Measurements from ENCODE around the gene KRT6A.
A peak's percentile ranks its signal among the peaks of the same experiment; 100 is the strongest.

KRT6A gene

GRCh38 chr12:52529417-52529816, 36.4 kb upstream of the KRT6A start:
- DNase-seq (no peak), ATAC-seq (no peak)
- H3K27ac Mint-ChIP-seq = no peak overlapping the region
- H3K4me3 Mint-ChIP-seq = no peak overlapping the region
- no peaks in the 10 kb centered on the region for H3K9me3 Mint-ChIP-seq
- H3K4me1 Mint-ChIP-seq = no peaks in the 10 kb centered on the region
- H3K27me3 Mint-ChIP-seq = no peaks in the 10 kb centered on the region
- H3K36me3 Mint-ChIP-seq (ENCODE audit: low read depth) = no peaks in the 10 kb centered on the region

GRCh38 chr12:52528641-52529143, 35.6 kb upstream of the KRT6A start:
- Mint-ChIP-seq H3K36me3 (ENCODE audit: low read depth) (no peaks in the 10 kb centered on the region), H3K9me3 (no peaks in the 10 kb centered on the region), H3K27ac (no peak overlapping the region), H3K4me3 (no peak overlapping the region), H3K27me3 (no peaks in the 10 kb centered on the region), H3K4me1 (no peaks in the 10 kb centered on the region)
- DNase-seq (no peak), ATAC-seq (no peak)

DNA sequence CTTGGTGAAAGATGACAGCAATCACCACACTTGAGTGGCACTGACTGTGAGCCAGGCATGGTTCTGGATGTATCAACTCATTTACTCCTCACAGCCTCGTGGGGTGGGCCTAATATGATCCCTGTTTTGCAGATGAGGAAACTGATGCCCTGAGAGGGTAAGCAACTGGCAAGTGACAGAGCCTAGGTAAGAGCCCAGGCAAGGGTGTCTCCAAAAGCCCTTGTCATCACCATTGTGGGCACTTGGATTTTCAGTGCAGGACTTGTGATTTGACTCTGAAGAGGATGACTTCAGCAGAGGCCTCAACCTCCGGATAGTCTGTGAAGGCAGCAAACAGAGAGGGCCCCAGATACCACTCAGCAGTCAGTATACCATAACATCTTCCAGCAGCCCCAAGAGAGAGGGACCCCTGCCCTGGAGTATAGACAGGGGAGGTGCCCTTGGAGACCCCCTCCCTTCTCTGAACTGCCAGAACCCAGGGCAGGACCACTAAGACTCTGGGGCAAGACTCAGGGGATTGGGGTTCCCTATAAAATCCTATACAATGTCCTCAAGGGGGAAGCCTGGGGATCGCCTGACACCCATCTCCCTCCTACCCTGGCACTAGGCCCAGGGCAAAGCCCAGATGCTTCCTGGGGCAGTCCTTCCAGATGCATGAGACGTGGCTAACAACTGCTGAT, 34.2 kb upstream of the KRT6A start:
- no peaks in the 10 kb centered on the region for H3K27me3 Mint-ChIP-seq
- H3K9me3 Mint-ChIP-seq = no peaks in the 10 kb centered on the region
- peak overlapping the region; percentile 27 for H3K27ac Mint-ChIP-seq
- no peaks in the 10 kb centered on the region for H3K4me1 Mint-ChIP-seq
- H3K36me3 Mint-ChIP-seq (ENCODE audit: low read depth) = no peaks in the 10 kb centered on the region
- DNase-seq (no peak), ATAC-seq (no peak)
- no peak overlapping the region for H3K4me3 Mint-ChIP-seq

DNA sequence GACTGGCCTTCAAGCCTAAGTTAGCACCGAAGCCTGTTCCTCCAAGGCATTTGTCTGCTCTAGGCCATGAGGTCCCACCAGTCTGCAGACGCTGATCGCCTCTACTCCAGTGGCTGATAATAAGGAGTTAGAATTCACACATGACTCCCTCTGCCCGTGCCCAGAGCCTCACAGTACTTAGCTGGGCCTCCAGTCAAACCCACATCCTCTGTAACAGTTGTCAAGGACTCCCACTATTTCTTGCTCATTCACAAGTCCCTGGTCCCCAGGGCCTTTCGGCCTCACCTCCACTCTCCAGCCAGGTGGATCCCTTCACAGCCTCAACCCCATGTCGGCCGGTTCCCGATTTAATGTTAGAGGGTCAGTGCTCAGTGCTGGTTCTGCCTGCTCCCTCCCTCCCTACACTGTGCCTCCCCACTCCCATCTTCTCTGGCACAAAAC, 33.5 kb upstream of the KRT6A start:
- Mint-ChIP-seq H3K27ac (no peak overlapping the region), H3K4me3 (no peak overlapping the region), H3K4me1 (no peaks in the 10 kb centered on the region), H3K36me3 (ENCODE audit: low read depth) (no peaks in the 10 kb centered on the region), H3K9me3 (no peaks in the 10 kb centered on the region), H3K27me3 (no peaks in the 10 kb centered on the region)
- DNase-seq (no peak), ATAC-seq (no peak)

DNA sequence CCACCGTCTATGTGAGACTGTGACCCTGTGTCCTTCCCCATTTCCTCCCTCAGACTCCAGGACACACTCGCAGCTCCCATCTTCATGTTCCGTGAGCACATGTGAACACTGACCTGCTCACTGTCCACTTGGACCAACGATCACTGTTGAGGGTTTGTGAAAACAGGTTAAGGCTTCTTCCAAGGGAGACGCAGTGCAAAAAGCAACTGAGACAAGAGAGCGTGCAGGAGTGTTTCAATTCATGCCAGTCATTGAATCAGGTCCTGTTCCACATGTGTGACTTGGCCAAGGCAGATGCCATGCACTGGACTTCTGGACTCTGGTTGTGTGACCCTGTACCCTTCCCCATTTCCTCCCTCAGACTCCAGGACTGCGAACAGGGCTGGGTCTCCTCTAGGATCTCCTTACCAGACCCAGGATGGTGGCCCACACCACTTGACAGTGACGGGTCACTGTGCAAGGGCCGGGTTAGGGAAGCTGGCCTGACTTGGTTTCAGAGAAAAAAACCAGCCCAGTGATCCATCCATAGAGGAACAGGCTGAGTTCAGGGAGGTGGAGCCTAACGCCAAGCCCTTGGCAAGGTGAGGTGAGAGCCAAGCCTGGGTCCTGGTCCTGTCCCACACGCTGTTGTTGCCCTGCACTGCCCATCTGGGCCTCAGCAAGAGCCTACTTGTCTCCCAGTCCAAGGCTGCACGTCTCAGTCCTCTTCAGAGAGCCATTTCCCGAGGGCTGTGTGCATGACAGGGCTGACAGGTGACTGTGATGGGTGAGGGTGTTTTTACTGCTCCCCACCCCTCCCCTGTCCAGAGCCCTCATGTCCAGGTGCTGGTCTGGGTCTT, 32.8 kb upstream of the KRT6A start:
- Mint-ChIP-seq H3K9me3 (no peaks in the 10 kb centered on the region), H3K36me3 (ENCODE audit: low read depth) (no peaks in the 10 kb centered on the region), H3K4me3 (no peak overlapping the region), H3K27ac (no peak overlapping the region), H3K27me3 (no peaks in the 10 kb centered on the region), H3K4me1 (no peaks in the 10 kb centered on the region)
- DNase-seq (no peak), ATAC-seq (no peak)

GRCh38 chr12:52524898-52525591, 32.0 kb upstream of the KRT6A start:
- no peaks in the 10 kb centered on the region for H3K4me1 Mint-ChIP-seq
- H3K27ac Mint-ChIP-seq = no peak overlapping the region
- no peaks in the 10 kb centered on the region for H3K9me3 Mint-ChIP-seq
- H3K27me3 Mint-ChIP-seq = no peaks in the 10 kb centered on the region
- H3K4me3 Mint-ChIP-seq = no peak overlapping the region
- DNase-seq (no peak), ATAC-seq (no peak)
- no peaks in the 10 kb centered on the region for H3K36me3 Mint-ChIP-seq (ENCODE audit: low read depth)

- no peaks in the 10 kb centered on the region for H3K4me1 Mint-ChIP-seq
- DNase-seq (no peak), ATAC-seq (no peak)
- H3K27me3 Mint-ChIP-seq = no peaks in the 10 kb centered on the region
- H3K27ac Mint-ChIP-seq = no peak overlapping the region
- H3K4me3 Mint-ChIP-seq = no peak overlapping the region
- no peaks in the 10 kb centered on the region for H3K36me3 Mint-ChIP-seq (ENCODE audit: low read depth)
- no peaks in the 10 kb centered on the region for H3K9me3 Mint-ChIP-seq
These were observed 31.3 kb upstream of the KRT6A start for GRCh38 chr12:52524241-52524897.

GRCh38 chr12:52523824-52524223, 30.8 kb upstream of the KRT6A start:
- no peak overlapping the region for H3K4me3 Mint-ChIP-seq
- H3K9me3 Mint-ChIP-seq = no peaks in the 10 kb centered on the region
- no peaks in the 10 kb centered on the region for H3K36me3 Mint-ChIP-seq (ENCODE audit: low read depth)
- no peak for DNase-seq
- no peak overlapping the region for H3K27ac Mint-ChIP-seq
- no peaks in the 10 kb centered on the region for H3K27me3 Mint-ChIP-seq
- H3K4me1 Mint-ChIP-seq = no peaks in the 10 kb centered on the region
- no peak for ATAC-seq

GRCh38 chr12:52522346-52523011, 29.4 kb upstream of the KRT6A start:
- no peaks in the 10 kb centered on the region for H3K36me3 Mint-ChIP-seq (ENCODE audit: low read depth)
- no peaks in the 10 kb centered on the region for H3K9me3 Mint-ChIP-seq
- no peak overlapping the region for H3K27ac Mint-ChIP-seq
- no peaks in the 10 kb centered on the region for H3K27me3 Mint-ChIP-seq
- no peak overlapping the region for H3K4me3 Mint-ChIP-seq
- ATAC-seq = no peak
- DNase-seq = no peak
- H3K4me1 Mint-ChIP-seq = no peaks in the 10 kb centered on the region

DNA sequence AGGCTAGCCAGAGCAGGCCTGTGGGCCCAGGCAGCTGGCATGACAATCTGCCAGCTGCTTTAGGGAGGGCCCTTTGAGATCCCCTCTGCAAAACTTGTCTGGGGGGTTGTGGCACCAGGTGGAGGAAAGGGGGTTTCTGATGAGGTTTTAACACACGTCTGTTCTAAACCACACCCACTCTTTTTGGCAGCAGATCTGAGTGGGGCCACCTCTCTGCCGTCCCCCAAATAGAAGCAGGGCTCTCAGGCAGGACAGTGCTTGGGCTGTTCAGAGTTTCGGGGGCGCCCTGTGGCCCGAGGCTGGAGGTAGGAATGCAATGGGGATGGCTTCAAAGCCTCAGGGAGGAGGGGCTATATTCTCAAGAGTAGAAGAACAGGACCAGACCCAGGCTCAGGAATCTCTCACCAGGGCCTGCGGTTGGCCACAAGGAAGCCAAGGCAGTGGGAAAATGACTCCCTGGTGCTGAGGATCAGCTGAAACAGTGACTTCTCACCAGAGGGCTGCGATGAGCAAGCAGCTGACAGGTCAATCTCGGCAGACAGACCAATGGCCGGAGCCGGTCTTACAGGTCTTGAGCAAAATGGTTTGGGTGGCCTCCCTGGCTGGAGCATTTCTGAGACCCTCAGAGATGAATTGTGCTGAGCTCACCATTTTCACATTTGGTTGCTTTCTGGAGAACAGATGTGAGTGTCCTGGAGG, 28.7 kb upstream of the KRT6A start:
- ATAC-seq (no peak), DNase-seq (no peak)
- no peaks in the 10 kb centered on the region for H3K27me3 Mint-ChIP-seq
- no peaks in the 10 kb centered on the region for H3K4me1 Mint-ChIP-seq
- H3K36me3 Mint-ChIP-seq (ENCODE audit: low read depth) = no peaks in the 10 kb centered on the region
- no peaks in the 10 kb centered on the region for H3K9me3 Mint-ChIP-seq
- no peak overlapping the region for H3K4me3 Mint-ChIP-seq
- H3K27ac Mint-ChIP-seq = no peak overlapping the region

DNA sequence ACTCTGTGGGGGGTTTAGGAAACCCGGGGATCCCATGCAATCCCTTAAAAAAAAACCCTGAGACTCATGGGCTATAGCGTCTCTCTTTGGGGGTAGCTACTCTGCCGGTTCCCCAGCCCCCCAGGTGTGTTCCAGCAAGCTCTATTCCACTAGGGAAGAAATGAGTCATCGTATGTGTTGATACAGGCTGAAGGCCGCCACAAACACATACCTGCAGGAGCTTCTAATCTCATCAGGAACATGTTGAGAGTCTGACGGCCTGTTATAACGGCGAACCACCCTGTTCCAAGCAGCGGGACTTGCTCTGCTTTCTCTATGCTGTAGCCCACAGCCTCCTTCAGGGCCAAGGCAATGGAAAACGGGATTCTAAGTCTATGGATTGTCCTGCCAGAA, 28.1 kb upstream of the KRT6A start:
- no peak for DNase-seq
- Mint-ChIP-seq H3K4me1 (no peaks in the 10 kb centered on the region), H3K9me3 (no peaks in the 10 kb centered on the region), H3K4me3 (no peak overlapping the region), H3K27ac (no peak overlapping the region), H3K36me3 (ENCODE audit: low read depth) (no peaks in the 10 kb centered on the region), H3K27me3 (no peaks in the 10 kb centered on the region)
- no peak for ATAC-seq

DNA sequence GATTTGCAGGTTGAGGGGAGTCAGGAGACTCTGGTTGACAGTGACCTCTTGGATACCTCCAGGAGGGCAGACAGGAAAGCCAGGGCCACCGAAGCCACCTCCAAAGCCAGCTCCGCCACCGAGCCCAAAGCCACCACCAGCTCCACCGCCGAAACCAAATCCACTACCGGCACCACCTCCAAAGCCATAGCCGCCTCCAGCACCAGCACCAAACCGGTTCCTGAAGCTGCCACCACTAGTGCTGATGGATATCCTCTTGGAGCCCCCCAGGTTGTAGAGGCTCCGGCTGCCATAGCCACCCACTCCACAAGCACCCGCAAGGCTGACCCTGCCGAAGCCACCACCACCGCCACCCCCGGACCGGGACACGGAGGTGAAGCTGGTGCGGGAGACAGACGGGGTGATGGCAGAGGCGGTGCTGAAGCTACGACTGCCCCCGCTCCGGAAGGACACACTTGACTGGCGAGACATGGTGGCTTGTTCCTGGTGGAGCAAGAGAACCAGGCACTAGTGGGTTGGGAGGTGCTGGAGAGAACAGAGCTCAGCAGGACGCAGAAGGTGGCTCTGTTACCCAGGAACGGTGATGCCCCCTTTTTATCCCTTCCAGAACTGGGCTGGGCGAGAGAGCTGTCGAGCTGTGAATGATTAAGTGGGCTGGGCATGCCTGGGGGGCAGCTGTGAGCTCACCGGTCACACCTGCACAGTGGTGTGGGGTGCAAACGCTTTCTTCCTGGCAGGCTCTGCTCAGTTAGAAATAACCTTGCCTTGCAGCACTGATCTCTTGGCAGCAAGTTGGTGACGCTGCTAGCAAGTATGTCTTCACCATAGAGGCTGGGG, 27.0 kb upstream of the KRT6A start, which contains the start of gene KRT5:
KRT5 (minus strand) TSS at position 569 of the 837 bp plus-strand sequence; CDS start at position 471, 98 bp downstream.
- Mint-ChIP-seq H3K9me3 (no peaks in the 10 kb centered on the region), H3K27me3 (no peaks in the 10 kb centered on the region), H3K27ac (no peak within 1 kb of the TSS), H3K36me3 (ENCODE audit: low read depth) (no peaks in the 10 kb centered on the region), H3K4me3 (no peak within 1 kb of the TSS), H3K4me1 (no peaks in the 10 kb centered on the region)
- ATAC-seq (no peak), DNase-seq (no peak)

DNA sequence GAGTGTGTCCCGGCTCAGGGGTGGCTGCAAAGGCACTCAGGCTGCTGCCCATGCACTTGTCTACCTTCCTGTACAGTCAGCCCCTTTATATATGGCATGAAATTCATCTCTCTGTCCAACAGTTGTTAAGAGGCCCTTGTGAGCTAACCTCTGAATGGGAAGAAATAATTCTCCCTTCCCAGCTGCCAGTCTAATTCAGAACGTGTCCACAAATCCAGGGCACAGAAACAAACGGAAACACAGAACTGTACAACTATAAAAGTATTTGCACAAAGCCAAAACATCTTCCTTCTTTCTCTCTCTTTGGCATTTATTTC, 26.3 kb upstream of the KRT6A start:
- Mint-ChIP-seq H3K4me3 (no peak overlapping the region), H3K27me3 (no peaks in the 10 kb centered on the region), H3K9me3 (no peaks in the 10 kb centered on the region), H3K36me3 (ENCODE audit: low read depth) (no peaks in the 10 kb centered on the region), H3K27ac (no peak overlapping the region), H3K4me1 (no peaks in the 10 kb centered on the region)
- no peak for ATAC-seq
- DNase-seq = no peak
